Inferior parietal cortex (tissue), 1 donor: Measurements from ENCODE around the gene MRPL24.
A peak's percentile ranks its signal among the peaks of the same experiment; 100 is the strongest.

ENCODE experiments used
- DNase-seq: peaks from one replicate; pipeline ENCODE4 v3.0.0-alpha.2; 2016; ENCODE audit errors: extremely low spot score

MRPL24 gene

GRCh38 chr1:156692441-156692924, 48.4 kb downstream of the MRPL24 start:
- no peak for DNase-seq

DNA sequence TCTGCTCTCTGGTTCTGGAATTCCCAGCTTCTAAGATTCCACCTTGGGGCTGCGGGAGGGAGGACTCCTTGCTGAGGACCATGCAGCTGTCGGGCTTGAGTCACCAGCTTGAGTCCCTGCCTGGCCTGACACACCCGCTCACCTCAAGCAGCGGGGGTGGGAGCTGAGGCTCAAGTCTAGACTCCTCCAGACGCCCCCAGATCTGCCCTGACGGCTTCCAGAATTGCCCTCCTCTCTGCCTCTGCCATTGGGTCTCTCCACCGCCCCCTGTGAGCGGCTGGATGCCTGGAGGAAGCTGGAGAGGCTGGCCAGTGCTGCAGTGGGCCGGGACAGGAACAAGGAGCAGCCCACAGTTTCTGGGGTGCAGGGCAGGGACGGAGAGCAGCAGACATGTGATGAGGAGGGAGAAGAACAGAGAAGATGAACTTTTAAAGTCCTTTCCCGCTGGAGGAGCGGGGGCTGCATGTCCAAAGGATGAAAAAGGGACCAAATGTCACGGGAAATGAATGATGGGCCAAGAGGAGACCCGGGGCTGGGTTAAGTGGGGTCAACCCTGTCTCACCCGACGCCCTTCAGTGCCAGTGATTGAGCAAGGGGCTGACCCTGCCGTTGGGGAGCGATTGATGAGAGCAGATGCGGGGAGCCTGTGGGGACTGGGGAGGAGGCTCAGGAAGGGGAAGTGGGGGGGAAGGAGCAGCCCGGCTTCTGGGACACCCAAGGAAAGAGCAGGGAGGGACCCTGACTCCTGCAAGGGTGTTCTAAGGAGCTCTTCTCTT, 49.0 kb downstream of the MRPL24 start:
- no peak for DNase-seq

DNA sequence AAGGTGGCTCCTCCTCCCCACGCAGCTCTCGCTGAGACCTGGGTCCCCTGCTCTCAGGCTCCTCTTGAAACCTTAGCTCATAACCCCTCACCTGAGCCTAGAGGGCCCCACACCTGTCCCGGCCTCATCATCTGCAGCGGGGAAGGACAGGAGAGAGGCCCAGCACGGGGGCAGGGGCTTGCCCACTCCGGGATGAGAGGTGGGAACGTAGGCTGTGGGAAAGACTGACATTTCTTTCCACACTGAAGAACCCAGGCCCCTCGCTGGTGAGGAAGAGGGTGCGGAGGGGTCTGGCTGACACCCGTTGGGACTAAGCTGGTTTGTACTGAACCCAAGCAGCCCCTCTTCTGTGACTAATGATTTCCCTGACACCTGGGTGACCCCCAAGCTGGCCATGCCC, 49.7 kb downstream of the MRPL24 start:
- DNase-seq: no peak

DNA sequence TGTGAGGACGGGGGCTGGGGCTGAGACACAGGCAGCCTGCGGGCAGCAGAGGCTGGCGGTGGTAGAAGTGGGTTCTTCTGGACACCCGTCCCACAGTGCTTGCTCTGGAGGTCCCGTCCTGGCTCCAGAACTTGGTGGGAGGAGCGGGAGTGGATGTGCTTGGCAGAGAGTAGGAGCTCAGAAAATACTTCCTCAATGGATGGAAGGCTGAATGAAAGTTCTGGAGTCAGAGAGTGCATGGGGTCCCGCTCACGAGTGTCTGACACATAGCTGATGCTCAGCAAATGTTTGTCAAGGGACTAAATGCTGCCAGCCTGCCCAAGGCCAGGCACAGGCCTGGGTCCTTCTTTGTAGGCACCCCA, 50.2 kb downstream of the MRPL24 start:
- no peak for DNase-seq

GRCh38 chr1:156689953-156690674, 50.8 kb downstream of the MRPL24 start:
- no peak for DNase-seq

- peak; percentile 86 for DNase-seq
These were observed 51.6 kb downstream of the MRPL24 start for GRCh38 chr1:156689035-156689952.
